Left forelimb (tissue), 1 donor: ENCODE data around the gene EFNB1.

Experiments
- DNase-seq: peaks from one replicate; pipeline ENCODE4 v3.0.0-alpha.2; 2018; ENCODE audit warnings: low spot score

The EFNB1 gene

DNA sequence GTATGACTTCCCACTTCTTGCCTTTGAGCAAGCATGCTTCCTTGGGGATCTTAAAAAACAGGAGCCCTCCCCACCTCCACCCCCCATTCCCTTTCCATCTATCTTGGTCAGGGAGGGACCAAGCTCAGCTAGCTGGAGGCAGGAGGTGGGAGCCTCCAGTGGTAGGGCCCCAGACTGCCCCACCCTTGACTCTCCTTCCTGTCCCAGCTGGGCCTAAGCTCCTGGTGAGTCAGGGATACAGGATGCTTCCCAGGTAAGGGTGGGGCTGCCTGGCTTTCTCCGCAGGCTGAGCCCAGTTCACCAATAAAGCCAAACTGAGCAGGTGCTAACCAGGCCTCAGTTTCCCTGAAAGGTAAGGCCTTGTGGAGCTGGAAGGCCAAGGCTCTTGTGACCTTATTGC lies 15.2 kb downstream of the EFNB1 start:
- DNase-seq, result no peak

DNA sequence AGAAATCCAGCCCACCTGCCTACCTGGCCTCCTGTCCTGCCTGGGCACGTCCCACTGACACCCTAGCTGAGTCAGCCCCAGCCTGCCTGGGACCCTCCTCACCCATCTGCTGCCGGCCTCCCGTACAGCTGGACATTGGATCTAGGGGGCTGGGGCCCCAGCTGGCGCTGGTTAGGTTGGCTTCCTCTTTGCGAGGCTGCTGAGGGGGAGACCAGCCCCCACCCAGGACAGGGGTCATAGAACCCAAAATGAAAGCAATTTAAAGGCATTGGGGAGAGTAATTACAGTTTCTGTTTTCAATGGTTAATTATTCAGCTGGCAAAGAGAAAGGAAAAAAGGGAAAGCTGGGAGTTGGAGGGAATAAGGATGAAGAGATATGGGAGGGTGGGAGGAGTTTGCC lies 15.8 kb downstream of the EFNB1 start:
- DNase-seq, result no peak

DNA sequence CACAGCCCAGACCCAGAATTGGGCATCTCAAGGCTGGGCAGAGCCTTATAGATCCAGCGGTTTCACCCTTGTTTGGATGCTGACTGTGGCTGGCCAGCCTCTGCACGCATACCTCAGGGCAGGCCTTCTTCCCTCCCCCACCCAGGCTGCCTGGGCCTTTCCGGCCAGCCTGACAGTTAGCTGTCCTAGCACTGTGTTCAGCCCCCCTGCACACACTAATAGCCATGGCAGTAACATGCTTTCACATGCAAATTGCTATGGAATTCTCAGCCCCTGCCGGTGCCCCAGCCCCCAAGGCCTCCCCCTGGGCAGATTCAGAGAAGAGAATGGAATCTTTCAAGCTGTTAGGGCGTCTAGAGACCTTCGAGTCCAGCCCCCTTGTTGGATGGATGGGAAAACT lies 17.7 kb downstream of the EFNB1 start:
- no peak for DNase-seq

DNA sequence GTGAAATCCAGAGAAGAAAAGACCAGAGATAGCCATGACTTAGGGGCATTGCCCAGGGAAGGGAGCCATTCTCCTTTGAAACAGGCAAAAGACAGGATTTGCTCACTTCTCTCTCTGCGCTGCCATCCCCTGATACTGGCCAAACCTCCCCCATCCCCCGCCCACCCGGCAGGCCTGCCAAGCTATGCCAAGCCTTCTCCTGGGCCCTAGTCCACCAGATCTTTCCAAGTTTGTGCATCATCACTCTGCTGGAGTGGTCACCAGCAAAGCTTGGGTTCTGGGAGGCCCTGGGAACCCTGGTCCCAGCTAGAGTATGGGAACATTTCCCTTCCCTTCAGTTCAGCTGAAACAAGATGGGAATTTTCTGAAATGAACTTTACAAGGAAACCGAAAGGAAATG lies 18.4 kb downstream of the EFNB1 start:
- no peak for DNase-seq

DNA sequence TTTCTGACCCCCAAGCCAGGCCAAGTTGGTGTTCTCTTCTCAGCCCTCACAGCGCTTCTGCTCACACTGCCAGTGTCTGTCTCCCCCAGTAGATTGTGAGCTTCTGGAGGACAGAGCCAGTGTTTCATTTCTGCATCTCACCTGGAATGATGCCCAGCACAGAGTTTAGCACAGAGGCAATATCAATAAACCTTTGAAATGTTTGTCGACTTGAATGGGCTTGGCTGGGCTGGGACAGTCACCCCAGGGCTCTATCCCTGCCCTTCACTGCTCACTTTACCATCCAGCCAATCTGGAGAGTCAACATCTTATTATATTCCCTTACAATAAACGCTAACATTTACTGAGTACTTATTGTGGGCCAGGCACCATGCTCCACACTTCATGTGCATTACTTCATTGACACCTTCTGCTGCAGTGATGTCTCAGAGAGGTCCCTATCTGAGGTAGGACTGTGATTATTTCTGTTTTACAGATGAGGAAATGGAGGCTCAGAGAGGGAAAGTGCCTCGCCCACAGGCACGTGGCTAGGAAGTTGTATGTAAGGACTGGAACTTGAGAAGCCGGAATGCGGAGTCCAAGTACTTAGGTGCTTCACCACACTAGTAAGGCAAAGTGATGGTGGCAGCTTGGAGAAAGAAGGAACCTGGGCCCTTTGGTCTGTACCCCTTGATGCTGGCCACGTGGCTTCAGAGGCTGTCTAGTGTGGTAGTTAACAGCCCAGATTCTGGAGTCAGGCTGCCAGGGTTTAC lies 19.5 kb downstream of the EFNB1 start:
- no peak for DNase-seq

DNA sequence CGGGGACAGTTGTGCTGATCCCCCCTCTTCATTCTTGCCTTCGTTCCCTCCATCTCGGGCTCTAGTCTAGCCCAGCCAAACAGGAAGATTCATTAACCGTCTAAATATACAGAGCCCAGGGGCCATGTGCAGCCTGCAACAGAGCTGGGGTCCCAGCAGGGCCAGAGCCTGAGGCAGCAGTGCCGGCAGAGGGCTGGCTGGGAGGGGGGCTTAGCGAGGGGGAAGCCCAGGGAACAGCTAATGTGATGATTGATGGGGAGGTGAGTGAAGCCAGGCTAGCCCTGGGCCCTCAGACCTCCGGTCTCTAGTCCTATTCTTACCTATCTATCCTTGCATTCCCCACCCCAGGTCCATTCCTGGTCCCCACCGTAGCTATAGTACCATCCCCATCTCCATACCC lies 22.3 kb downstream of the EFNB1 start:
- no peak for DNase-seq

DNA sequence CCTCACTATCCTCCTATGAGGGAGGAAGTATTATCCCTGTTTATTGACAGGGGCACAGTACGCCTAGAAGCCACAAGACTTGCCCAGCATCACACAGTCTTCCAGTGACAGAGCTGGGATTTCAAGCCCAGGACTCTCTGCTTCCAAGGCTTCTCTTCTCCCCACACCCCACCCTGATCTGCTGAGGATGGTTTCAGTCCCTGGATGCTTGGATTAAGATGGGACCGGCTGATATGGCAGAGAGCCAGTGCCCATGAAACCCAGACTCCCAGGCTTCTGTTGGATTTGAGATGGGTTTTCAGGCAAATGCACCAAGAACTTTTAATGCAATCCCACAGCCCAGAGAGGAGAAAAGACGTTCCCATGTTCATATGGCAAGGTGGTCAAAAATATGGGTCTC lies 23.2 kb downstream of the EFNB1 start:
- DNase-seq, result no peak

DNA sequence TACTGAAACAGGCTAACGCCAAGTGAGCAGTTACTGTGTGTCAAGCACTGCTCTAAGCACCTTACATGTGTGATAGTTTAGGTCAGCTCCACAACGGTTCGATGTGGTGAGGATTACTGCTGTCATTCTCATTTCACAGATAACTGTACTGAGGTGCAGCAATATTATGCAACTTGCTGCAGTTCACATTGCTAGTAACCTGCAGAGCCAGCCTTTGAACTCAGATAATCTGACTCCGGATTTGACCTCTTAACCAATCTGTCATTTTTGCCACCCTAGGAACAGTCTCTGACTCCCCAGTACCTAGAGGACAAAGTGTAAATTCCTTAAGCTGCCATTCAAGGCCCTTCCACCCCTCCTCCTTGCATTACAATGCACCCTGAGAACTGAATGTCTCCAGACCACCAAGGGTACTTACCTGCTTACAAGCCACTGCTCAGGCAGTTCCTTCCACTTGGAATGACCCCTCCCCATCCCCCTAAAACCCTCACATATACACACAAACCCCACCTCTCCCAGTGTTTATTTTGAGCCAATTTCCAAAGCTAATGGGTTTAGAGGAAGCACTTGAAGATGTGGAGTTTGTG lies 24.9 kb downstream of the EFNB1 start:
- no peak for DNase-seq

DNA sequence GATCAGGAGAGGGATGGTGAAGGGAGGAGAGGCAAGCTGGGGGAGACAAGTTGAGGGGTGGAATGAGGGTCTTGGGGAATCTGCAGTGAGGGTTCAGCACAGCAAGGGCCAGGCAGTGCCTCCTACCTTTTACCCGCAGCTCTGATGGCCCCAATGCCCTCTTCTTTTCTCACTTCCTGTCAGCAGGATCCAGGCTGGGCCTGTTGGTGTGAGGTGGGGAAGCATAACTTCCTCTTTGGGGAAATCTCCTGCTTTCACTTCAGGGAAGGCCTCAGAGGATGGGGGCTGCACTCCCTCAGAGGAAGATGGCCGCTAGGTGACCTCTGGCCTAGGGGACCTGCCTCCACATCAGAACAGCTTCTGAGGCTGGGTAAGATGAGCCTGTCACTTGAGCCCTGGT lies 36.5 kb downstream of the EFNB1 start:
- no peak for DNase-seq

DNA sequence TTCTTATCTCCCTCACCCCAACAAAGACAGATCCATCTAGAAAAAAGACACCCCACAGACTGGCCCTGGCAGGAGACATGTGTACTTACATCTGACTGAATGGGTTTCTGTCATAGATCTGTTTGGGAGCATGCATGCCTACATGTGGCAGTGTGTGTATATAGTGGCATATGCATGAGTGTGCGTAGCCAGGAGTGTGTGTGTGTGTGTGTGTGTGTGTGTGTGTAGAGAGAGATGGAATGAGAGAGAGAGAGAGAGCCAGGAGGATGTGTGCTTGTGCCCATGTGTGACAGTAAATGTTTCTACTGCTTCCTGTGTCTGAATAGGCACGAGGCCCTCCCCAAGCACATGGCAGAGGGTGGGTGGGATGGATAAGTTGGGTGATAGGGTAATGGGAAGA lies 37.1 kb downstream of the EFNB1 start:
- DNase-seq, result no peak

DNA sequence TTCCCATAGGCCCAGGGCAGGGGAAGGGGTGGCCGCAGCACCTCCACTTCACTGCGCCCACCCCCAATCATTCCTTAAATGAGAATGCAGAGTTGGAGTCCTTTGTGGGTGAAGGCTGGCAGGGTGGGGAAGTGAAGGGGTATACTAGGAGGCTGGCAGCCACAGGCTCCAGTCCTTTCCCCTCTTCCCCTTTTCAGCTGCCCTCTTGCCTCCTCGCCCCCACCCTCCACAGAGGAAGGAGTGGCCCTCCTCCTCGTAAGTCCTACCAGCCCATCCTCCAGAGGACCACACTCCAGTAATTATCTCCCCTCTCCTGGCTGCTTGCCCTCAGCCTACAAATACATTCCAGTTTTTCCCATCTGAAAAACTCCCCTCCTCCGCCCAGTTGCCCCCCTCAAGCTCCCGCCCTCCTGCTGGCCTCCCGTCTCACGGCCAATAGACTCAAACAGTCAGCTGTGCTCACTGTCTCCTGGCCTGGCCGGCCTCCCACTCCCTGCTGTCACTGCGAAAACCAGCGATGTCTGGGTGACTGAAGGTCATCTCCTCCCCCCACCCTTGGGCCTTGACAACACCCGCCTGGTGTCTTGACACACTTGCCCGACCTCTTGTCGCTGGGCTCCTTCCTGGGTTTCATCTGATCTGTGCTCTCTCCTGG lies 38.8 kb downstream of the EFNB1 start:
- no peak for DNase-seq

DNA sequence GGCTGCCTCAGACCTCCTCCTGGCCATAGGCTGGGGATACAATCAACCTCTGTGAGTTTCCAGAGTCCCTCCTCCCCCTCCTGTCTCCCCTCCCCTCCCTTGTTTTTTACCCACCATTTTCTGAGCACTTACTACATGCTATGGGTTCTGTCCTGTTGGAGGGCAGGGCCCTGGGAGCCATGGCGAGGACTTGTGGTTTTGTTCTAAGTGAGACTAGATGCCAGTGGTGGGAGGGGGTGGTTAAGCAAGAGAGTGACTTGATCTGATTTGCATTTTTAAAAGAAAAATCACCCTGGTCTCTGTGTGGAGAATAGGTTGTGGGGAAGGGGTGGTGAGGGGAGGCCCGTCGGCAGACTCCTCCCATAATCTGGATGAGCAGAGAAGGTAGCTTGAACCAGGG lies 39.5 kb downstream of the EFNB1 start:
- no peak for DNase-seq

DNA sequence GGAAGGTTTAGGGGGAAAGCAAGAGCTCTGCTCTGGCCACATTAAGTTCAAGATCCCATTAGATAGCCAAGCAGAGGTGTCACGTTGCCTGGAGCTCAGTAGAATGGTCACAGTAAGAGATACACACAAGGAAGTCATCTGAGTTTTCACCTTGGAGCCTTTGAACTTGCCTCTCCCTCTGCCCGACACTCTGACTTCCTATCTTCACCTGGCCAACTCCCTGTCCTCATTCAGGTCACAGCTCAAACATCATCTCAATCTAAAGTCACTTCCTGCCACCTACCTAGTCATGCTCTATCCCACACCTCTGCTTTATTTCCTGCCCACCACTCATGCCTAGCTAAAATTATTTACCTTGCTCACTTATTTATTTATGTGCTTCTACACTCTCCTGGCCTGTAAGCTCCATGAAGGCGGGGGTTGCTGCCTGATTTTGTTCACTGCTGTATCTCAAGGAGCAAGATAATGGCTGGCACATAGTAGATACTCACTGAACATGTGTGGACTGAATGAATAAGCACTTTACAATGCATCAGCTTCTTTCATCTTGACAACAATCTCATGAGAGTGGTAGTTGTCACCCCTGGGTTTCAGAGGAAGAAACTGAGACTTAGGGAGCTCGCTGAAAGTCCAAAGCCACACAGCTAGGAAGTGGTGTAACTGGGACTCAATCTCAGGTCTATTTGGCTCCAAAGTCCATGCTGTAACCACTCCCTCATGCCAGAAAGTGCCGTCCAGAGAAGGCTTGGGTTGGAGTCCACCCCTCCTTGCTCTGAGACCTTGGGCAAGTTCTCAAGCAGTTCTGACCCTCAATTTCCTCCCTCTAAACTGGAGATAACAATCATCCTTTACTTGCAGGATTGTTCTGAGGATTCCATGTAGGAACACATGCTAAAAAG lies 40.3 kb downstream of the EFNB1 start:
- DNase-seq, result no peak

DNA sequence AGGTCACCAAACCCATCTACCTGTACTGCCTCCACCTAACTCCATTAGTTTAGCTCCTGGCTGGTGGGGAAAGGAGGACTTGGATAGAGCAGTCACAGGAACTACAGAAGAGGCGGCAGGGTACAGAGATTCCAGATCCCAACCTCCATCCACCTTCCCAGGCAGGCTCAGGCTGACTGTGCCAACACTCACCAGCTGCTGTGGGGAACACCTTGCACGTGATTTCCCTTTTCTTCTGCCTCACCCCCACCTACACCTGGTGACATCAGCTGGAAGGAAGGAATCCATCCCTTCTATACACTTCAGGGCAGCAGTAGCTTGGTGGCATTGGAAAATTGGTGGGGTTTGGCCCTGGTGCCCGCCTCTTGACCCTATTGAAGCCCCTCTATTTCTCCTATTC lies 41.5 kb downstream of the EFNB1 start:
- no peak for DNase-seq

DNA sequence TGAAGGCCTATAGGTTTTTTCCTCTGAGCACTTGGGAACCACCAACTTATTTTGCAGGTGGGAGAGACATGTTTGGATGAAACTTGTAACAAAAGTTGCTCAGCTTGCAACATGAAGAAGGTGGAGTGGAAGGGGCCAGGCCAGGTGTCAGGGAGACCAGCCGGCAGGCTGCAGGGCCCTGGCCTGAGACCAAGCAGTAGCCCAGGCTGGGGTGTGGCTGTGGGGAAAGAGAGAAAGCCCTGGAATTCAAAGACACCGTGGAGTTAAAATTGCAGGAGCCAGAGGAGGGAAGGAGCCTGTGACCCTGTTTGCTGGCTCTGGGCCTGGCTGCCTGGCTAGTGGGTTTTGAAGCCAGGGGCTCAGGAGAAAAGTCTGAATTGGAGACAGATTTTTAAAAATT lies 43.4 kb downstream of the EFNB1 start:
- DNase-seq, result no peak

DNA sequence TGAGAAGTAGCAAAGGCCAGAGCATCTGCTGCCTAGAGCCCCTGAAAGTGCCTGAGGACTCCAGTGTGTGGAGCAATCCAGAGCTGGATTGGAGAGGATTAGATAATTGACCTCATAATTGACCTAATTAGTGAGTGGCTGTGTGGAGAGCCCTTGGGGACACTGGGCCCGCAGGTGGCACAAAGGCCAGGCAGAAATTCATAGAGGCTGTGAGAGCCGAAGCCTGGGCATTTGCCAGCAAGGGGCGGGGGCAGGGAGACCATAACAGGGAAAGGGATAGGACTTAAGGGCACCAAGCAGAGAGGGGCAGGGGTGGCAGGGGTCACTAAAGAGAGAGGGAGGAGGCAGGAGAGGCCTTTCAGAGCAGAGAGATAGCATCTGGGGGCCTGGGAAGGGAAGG lies 45.3 kb downstream of the EFNB1 start:
- no peak for DNase-seq

DNA sequence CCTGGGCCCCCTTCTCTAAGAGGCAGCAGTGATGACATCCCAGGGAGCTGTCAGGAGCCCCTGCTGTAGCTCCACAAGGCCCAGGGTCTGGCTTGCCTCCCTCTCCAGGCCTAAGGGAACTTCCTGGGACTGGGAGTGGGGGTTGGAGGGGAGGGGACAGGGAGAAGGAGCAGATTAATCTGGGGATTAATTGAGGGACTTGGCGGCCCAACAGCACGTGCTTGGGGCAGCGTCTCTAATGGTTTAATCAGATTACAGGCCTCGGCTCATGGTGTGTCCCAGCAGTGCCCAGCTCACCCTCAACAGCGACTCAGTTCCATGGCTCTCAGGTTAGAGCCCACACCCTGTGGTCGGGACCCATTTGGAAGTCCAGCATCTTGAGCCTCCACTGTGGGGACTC lies 47.9 kb downstream of the EFNB1 start:
- no peak for DNase-seq

DNA sequence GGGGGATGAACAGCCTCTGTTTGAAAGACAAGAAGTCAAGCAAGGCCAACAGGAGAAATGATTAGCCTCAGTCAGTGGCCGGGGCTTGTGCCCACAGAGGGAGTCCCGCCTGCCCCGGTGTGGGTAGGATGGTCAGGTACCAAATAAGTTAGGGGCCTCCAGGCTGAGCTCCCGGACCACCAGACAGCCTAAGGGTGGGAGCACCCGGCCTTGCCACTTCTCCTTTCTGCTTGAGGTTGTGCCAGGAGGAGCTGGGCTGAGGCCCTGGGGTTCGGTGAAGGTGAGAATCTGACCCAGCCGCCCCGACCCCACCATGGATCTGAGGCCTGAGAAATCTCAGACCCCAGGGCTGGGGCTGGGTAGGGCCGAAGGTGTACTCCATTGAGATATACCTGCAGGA lies 48.8 kb downstream of the EFNB1 start:
- no peak for DNase-seq

DNA sequence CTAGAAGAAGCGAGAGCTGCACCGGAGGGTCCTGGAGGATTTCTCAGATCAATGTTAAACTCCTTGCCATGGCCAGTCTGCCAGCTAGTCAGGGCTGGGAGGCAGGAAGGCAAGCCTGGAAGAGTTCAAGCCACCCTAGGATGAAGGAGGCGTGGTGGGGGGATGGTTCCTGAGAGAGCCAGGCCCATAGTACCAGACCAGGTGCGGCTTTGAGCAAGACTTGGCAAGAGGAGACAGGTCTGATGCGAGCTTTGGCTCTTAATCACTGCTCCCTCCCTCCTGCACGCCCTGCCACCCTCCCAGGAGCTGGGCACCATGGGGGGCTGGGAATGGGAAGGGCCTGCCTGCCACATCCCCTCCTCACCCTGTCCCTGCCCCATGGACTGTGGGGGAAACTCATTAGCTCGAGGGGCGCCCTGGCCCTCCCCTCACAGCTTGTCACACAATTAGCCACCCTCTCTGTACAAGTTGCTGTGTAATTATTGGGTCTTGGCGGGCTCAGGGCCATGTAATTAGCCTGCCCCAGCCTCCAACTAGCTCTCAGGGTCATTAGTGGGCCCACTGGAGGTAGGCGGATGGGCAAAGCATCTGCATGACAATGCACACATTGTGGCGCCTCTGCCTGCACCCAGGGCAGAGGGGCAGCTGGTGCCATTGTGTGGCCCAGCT lies 50.3 kb downstream of the EFNB1 start:
- no peak for DNase-seq

DNA sequence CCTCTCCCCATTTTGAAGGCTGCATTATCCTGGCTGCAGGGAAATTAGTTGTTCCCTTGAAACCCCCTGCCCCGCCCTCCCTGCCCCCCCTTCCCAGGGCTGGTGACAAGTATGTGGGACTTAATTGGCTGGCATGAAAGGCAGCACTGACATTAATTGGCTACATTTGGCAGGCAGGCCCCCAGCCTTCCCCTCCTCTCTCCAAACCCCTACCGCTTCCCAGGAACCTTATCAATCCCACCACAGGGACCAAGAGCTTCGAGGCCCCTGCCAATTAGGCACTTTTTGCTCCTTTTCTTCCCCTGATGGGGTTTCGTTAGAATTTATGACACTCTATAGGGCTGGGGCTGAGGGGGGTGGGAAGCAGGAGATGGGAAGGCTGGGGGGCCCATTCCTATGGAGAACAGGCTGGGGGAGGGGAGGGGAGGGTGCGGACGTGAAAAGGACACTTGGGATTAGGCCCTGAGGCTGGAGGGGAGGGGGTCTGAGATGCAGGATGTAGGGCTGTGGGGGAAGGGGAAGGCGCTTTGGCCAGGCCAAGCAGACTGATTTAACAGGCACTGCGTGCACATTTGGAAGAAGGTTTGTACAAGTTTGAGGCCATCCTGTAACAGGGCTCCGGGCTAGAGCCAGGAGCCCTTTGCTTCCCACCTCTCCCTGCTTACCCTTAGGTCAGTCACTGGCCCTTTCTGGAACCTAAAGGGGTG lies 52.2 kb downstream of the EFNB1 start:
- no peak for DNase-seq

DNA sequence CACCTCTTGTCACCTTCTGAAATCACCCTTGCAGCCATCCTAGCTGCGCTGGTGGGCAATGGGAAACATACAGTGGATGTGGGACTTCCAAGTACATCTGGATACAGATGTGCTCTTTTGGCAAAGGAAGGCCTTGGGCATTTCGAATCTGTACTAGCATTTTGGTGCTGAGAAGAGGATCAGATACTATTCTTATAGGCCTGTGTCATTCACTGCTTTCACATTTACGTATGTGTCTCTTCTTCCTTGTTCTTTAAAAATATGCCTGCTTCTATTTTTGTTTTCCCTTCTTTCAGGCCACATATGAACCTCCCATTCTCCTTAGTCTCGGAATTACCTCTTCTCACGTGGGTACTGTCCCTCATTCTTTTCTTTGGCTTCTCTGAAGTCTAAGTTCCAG lies 53.1 kb downstream of the EFNB1 start:
- no peak for DNase-seq
